Vagina (tissue), 2 donors: ENCODE results near the gene AADACL4.

Experiments used
- POLR2A ChIP-seq, 2 donors: fragments of 450-650 bp; IDR thresholded peaks; one replicate each; pipeline ENCODE4 v1.6.1; 2017; ENCODE audit warnings: antibody characterized with exemption in 2 of 2, mild to moderate bottlenecking in 2 of 2, moderate library complexity in 2 of 2
- TF ChIP-seq, protein P1 (sequence below), 3 experiments: fragments of 450-650 bp in 2 of 3; fragments of 200-600 bp in 1 of 3; sonication (generic) in 1 of 3; IDR thresholded peaks; one replicate each; pipeline ENCODE4 v1.5.1; 2017 to 2019; ENCODE audit warnings: antibody characterized with exemption in 3 of 3, mild to moderate bottlenecking in 2 of 3, moderate library complexity in 2 of 3

DNA sequence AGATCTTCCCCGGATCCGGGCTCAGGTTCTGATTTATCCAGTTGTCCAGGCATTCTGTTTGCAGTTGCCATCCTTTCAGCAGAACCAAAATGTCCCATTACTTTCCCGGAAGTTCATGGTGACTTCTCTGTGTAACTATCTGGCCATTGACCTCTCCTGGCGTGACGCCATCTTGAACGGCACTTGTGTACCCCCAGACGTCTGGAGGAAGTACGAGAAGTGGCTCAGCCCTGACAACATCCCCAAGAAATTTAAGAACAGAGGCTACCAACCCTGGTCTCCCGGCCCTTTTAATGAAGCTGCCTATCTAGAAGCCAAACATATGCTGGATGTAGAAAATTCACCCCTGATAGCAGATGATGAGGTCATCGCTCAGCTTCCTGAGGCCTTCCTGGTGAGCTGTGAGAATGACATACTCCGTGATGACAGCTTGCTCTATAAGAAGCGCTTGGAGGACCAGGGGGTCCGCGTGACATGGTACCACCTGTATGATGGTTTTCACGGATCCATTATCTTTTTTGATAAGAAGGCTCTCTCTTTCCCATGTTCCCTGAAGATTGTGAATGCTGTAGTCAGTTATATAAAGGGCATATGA, 22.4 kb downstream of the AADACL4 start:
- TF ChIP-seq, protein P1, sequence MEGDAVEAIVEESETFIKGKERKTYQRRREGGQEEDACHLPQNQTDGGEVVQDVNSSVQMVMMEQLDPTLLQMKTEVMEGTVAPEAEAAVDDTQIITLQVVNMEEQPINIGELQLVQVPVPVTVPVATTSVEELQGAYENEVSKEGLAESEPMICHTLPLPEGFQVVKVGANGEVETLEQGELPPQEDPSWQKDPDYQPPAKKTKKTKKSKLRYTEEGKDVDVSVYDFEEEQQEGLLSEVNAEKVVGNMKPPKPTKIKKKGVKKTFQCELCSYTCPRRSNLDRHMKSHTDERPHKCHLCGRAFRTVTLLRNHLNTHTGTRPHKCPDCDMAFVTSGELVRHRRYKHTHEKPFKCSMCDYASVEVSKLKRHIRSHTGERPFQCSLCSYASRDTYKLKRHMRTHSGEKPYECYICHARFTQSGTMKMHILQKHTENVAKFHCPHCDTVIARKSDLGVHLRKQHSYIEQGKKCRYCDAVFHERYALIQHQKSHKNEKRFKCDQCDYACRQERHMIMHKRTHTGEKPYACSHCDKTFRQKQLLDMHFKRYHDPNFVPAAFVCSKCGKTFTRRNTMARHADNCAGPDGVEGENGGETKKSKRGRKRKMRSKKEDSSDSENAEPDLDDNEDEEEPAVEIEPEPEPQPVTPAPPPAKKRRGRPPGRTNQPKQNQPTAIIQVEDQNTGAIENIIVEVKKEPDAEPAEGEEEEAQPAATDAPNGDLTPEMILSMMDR (IDR thresholded peaks at IDR 0.05), result no peak
- no peak for TF ChIP-seq POLR2A (IDR thresholded peaks at IDR 0.05)
